Transverse colon (tissue), 4 donors: Measurements from ENCODE around the gene LDAF1. TPM values are rescaled to one million over a fixed set of nuclear protein-coding genes. Genes with fewer than 3 reads are reported as not detected.

Experiments used
- DNase-seq: peaks from one replicate; pipeline ENCODE4 v3.0.0-alpha.2; 2019
- H3K27ac ChIP-seq, 4 donors: fragments of 200-600 bp; sonication (generic); 2 replicates each; pipeline ENCODE4 v1.5.1; 2016 to 2018; ENCODE audit warnings: inconsistent platforms in 4 of 4
- H3K27me3 ChIP-seq: fragments of 200-600 bp; sonication (generic); 2 replicates; pipeline ENCODE4 v1.5.1; 2017; ENCODE audit warnings: inconsistent platforms
- H3K36me3 ChIP-seq, 4 donors: fragments of 200-600 bp; sonication (generic); 2 replicates each; pipeline ENCODE4 v1.5.1; 2017 to 2019; ENCODE audit warnings: inconsistent platforms in 4 of 4
- H3K4me1 ChIP-seq, 4 donors: fragments of 200-600 bp; sonication (generic); 2 replicates each; pipeline ENCODE4 v1.5.1; 2017 to 2020; ENCODE audit warnings: inconsistent platforms in 4 of 4
- H3K4me3 ChIP-seq, 4 donors: fragments of 200-600 bp; sonication (generic); 1 replicate in 1 of 4; 2 replicates in 3 of 4; pipeline versions ENCODE4 v1.5.1 to v1.6.1; 2017 to 2019; ENCODE audit warnings: inconsistent platforms in 4 of 4
- H3K9me3 ChIP-seq, 2 donors: fragments of 200-600 bp; sonication (generic); 2 replicates each; pipeline ENCODE4 v1.5.1; 2017 to 2019; ENCODE audit warnings: inconsistent platforms in 2 of 2
- EP300 ChIP-seq: sonication (generic); formaldehyde crosslinking; IDR thresholded peaks from one replicate; pipeline ENCODE4 v1.6.1; 2017; ENCODE audit warnings: antibody characterized with exemption, low read depth
- POLR2A ChIP-seq: fragments of 450-650 bp; IDR thresholded peaks from one replicate; pipeline ENCODE4 v1.6.1; 2016; ENCODE audit warnings: antibody characterized with exemption, mild to moderate bottlenecking, moderate library complexity
- POLR2AphosphoS5 ChIP-seq, 3 donors: sonication (generic); formaldehyde crosslinking; IDR thresholded peaks; one replicate each; pipeline ENCODE4 v1.6.1; 2016; ENCODE audit warnings: antibody characterized with exemption in 3 of 3
- WGBS, 2 donors: methylation state at CpG; one replicate each; pipeline ENCODE4 v1.1.5; 2018; ENCODE audit warnings: low coverage in 1 of 2; 5-methylcytosine and 5-hydroxymethylcytosine counted together
- in situ Hi-C, 4 donors: fragments of 200-750 bp; cut with MboI; loops; one replicate each; pipeline versions ENCODE4 v1.15.0 to v1.15.1; 2017; ENCODE audit warnings: low sequenced_read_pairs in 3 of 4, low pct_ligation_motif_present in 1 of 4, low pct_unique_long_range_greater_than_20kb in 1 of 4
- intact Hi-C: fragments of 100-400 bp; cut with DNase I; formaldehyde crosslinking; loops from one replicate; pipeline ENCODE4 v1.15.1; 2023; ENCODE audit warnings: low total_unique reads
- total RNA-seq, 4 donors: library from RNA; depleted of rRNA; stranded (reverse); fragments of >200 nt; gene quantifications; one replicate each; pipeline ENCODE4 v1.1.0, GENCODE V29; 2016
- TF ChIP-seq, protein P1 (sequence below), 5 experiments: fragments of 200-600 bp in 3 of 5; fragments of 450-650 bp in 2 of 5; sonication (generic) in 3 of 5; IDR thresholded peaks; 1 replicate in 2 of 5; 2 replicates in 3 of 5; pipeline ENCODE4 v1.5.1; 2016 to 2017; ENCODE audit warnings: antibody characterized with exemption in 5 of 5, inconsistent platforms in 3 of 5, mild to moderate bottlenecking in 2 of 5, moderate library complexity in 1 of 5

LDAF1 gene
- total RNA-seq, 4 donors from 2014 or later = 23.6 to 71.0 (median 59.3) TPM

DNA sequence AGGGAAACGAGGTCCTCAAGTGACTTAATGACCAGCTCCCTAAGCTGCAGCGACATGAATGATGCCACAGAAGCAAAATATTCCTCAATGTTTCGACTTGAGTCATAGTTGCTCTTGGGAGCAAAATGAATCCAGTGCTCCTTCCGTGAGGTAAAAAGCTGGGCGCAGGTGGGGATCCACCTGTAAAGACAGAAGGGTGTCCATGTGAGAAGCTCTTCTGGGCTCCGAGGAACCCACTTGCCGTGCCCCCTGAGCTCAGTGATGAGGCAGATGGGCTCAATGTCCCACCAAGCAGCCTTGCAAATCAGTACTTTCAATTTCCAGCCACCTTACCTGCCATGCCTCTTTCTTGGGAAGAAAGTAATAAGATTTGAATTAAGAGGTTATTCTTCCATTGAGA is 33.3 kb upstream of the LDAF1 start:
- DNase-seq = no peak
- in situ Hi-C loops = loop anchor here in 1 of 4 donors (25.0 kb wide), 1 partner anchor 1287 kb away; no protein-coding TSS in a partner anchor
- Histone ChIP-seq H3K4me3 (no peak overlapping the region), H3K9me3 (no peaks in the 10 kb centered on the region), H3K27me3 (no peaks in the 10 kb centered on the region), H3K4me1 (no peaks in the 10 kb centered on the region), H3K36me3 (no peaks in the 10 kb centered on the region), H3K27ac (no peak overlapping the region)
- intact Hi-C loops = no loop called here
- no peak for TF ChIP-seq EP300
- no peak for TF ChIP-seq POLR2A
- TF ChIP-seq, protein P1, sequence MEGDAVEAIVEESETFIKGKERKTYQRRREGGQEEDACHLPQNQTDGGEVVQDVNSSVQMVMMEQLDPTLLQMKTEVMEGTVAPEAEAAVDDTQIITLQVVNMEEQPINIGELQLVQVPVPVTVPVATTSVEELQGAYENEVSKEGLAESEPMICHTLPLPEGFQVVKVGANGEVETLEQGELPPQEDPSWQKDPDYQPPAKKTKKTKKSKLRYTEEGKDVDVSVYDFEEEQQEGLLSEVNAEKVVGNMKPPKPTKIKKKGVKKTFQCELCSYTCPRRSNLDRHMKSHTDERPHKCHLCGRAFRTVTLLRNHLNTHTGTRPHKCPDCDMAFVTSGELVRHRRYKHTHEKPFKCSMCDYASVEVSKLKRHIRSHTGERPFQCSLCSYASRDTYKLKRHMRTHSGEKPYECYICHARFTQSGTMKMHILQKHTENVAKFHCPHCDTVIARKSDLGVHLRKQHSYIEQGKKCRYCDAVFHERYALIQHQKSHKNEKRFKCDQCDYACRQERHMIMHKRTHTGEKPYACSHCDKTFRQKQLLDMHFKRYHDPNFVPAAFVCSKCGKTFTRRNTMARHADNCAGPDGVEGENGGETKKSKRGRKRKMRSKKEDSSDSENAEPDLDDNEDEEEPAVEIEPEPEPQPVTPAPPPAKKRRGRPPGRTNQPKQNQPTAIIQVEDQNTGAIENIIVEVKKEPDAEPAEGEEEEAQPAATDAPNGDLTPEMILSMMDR (IDR thresholded peaks at IDR 0.05) = no peak
- WGBS, 2 donors = 81 to 90% methylated on average over 4 to 7 of the region's 7 CpGs

DNA sequence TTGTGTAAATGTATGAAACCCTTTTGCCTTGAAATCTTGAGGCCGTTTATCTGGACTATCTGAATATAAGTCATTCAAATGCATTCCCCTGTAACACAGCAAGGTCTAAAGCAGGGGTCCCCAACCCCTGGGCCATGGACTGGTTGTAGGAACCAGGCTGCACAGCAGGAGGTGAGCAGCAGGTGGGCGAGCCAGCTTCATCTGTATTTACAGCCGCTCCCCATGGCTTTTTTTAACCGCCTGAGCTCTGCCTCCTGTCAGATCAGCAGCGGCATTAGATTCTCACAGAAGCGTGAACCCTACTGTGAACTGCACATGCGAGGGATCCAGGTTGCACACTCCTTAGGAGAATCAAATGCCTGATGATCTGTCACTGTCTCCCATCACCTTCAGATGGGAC is 32.0 kb upstream of the LDAF1 start:
- H3K4me3 ChIP-seq = no peak overlapping the region
- no peaks in the 10 kb centered on the region for H3K27me3 ChIP-seq
- no peaks in the 10 kb centered on the region for H3K4me1 ChIP-seq
- DNase-seq = no peak
- intact Hi-C loops (no loop called here), in situ Hi-C loops (loop anchor here in 1 of 4 donors (25.0 kb wide), 1 partner anchor 1286 kb away; no protein-coding TSS in a partner anchor)
- TF ChIP-seq EP300 = no peak
- TF ChIP-seq, protein P1 (IDR thresholded peaks at IDR 0.05) = no peak
- no peak overlapping the region for H3K27ac ChIP-seq
- H3K9me3 ChIP-seq = no peaks in the 10 kb centered on the region
- 79% methylated on average over 7 of the region's 7 CpGs; no CpG with 5 or more reads in 1 of the 2 donors for WGBS, 2 donors
- H3K36me3 ChIP-seq = no peaks in the 10 kb centered on the region

DNA sequence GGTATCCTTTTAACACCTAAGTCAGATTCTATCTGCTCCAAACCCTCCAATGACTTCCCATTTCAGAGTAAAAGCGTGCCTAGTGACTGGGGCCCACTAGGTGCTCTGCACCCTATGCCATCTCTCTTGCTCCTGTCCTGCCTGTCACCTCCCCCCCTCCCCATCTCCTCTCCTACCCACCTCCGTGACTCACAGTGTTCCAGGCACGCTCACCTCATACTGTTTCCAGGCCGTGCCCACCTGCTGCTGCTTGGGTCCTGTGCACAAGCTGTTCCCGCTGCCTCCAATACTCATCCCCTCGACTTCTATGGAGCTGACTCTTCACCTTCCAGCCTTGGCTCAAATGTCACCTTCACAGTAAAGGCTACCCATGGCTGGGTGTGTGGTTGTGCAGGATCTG is 29.5 kb upstream of the LDAF1 start:
- in situ Hi-C loops (loop anchor here in 1 of 4 donors (25.0 kb wide), 1 partner anchor 1283 kb away; no protein-coding TSS in a partner anchor), intact Hi-C loops (no loop called here)
- DNase-seq = no peak
- Histone ChIP-seq H3K27ac (no peak overlapping the region), H3K4me1 (no peaks in the 10 kb centered on the region), H3K9me3 (no peaks in the 10 kb centered on the region), H3K4me3 (no peak overlapping the region), H3K27me3 (no peaks in the 10 kb centered on the region), H3K36me3 (no peaks in the 10 kb centered on the region)
- no peak for TF ChIP-seq EP300
- TF ChIP-seq, protein P1 (IDR thresholded peaks at IDR 0.05) = no peak
- TF ChIP-seq POLR2A = no peak
- TF ChIP-seq POLR2AphosphoS5 (IDR thresholded peaks at IDR 0.05) = no peak
- WGBS, 2 donors = 69 to 86% methylated on average over 4 to 6 of the region's 6 CpGs

- in situ Hi-C loops (loop anchor here in 1 of 4 donors (25.0 kb wide), 1 partner anchor 1281 kb away; no protein-coding TSS in a partner anchor), intact Hi-C loops (no loop called here)
- Histone ChIP-seq H3K27ac (no peak overlapping the region), H3K9me3 (no peaks in the 10 kb centered on the region), H3K36me3 (no peaks in the 10 kb centered on the region), H3K4me1 (no peaks in the 10 kb centered on the region), H3K4me3 (no peak overlapping the region), H3K27me3 (no peaks in the 10 kb centered on the region)
- whole genome bisulfite sequencing, 2 donors = 88% methylated on average over 3 of the region's 3 CpGs; no CpG with 5 or more reads in 1 of the 2 donors
- TF ChIP-seq POLR2A (no peak), POLR2AphosphoS5 (IDR thresholded peaks at IDR 0.05) (no peak), EP300 (no peak)
- TF ChIP-seq, protein P1 (IDR thresholded peaks at IDR 0.05) = no peak
- no peak for DNase-seq
Observed at GRCh38 chr16:21130811-21131210, 27.7 kb upstream of the LDAF1 start.
